ENCODE data around the gene SSH3.

GRCh38 chr11:67262731-67263675 lies 40.3 kb upstream of the SSH3 start:
- TF ChIP-seq CTCF (conservative IDR thresholded peaks at IDR 0.05; ENCODE audit: low read depth, low read length) (peak; percentile 99), EZH2 (IDR thresholded peaks at IDR 0.05; ENCODE audit: borderline replicate concordance, low read depth, low read length, poor library complexity, severe bottlenecking) (no peak)

All from A673 (cell line).